ENCODE measurements around the gene GNG8. TPM values are rescaled to one million over a fixed set of nuclear protein-coding genes. Genes with fewer than 3 reads are reported as not detected.

GNG8 gene
- total RNA-seq, 6 experiments from 2014 or later: not detected

- H3K4me1 ChIP-seq: peaks cover 0 to 7% (median 0%) of the 10 kb centered on the region in 4 donors
- intact Hi-C loops (cut with DNase I): no loop called here
- no peaks in the 10 kb centered on the region for H3K9me3 ChIP-seq
- DNase-seq: no peak
- no peaks in the 10 kb centered on the region for H3K36me3 ChIP-seq
- no peak overlapping the region for H3K27ac ChIP-seq
- TF ChIP-seq POLR2A (IDR thresholded peaks at IDR 0.05) (no peak), CTCF (IDR thresholded peaks at IDR 0.05) (no peak)
- no peaks in the 10 kb centered on the region for H3K27me3 ChIP-seq
- no peak overlapping the region for H3K4me3 ChIP-seq
- no peak for ATAC-seq
- WGBS (ENCODE audit: insufficient coverage, low coverage, low lambda C conversion rate, missing lambda C conversion rate): 76% methylated on average over 5 of the region's 5 CpGs
Observed at GRCh38 chr19:46656541-46656940, 20.5 kb upstream of the GNG8 start.

- intact Hi-C loops (cut with DNase I): no loop called here
- Histone ChIP-seq H3K4me1 (no peaks in the 10 kb centered on the region), H3K27ac (no peak overlapping the region), H3K4me3 (no peak overlapping the region), H3K27me3 (no peaks in the 10 kb centered on the region), H3K36me3 (no peaks in the 10 kb centered on the region), H3K9me3 (no peaks in the 10 kb centered on the region)
- ATAC-seq (peak in 3 of 4 donors; percentile 10 to 37 (median 19)), DNase-seq (no peak)
- TF ChIP-seq POLR2A (IDR thresholded peaks at IDR 0.05) (no peak), CTCF (IDR thresholded peaks at IDR 0.05) (no peak)
- 19% methylated on average over 11 of the region's 16 CpGs for WGBS (ENCODE audit: insufficient coverage, low coverage, low lambda C conversion rate, missing lambda C conversion rate)
Observed at GRCh38 chr19:46654621-46655152, 18.7 kb upstream of the GNG8 start.

- Histone ChIP-seq H3K27me3 (peaks cover 0 to 12% of the 10 kb centered on the region in 2 donors), H3K36me3 (no peaks in the 10 kb centered on the region), H3K27ac (no peak overlapping the region), H3K9me3 (no peaks in the 10 kb centered on the region), H3K4me1 (no peaks in the 10 kb centered on the region), H3K4me3 (no peak overlapping the region)
- TF ChIP-seq CTCF (IDR thresholded peaks at IDR 0.05): no peak
- TF ChIP-seq POLR2A (IDR thresholded peaks at IDR 0.05): no peak
- 67% methylated on average over 7 of the region's 7 CpGs for WGBS (ENCODE audit: insufficient coverage, low coverage, low lambda C conversion rate, missing lambda C conversion rate)
- DNase-seq (no peak), ATAC-seq (no peak)
- intact Hi-C loops (cut with DNase I): no loop called here
Observed at GRCh38 chr19:46650445-46650844, 14.4 kb upstream of the GNG8 start.

DNA sequence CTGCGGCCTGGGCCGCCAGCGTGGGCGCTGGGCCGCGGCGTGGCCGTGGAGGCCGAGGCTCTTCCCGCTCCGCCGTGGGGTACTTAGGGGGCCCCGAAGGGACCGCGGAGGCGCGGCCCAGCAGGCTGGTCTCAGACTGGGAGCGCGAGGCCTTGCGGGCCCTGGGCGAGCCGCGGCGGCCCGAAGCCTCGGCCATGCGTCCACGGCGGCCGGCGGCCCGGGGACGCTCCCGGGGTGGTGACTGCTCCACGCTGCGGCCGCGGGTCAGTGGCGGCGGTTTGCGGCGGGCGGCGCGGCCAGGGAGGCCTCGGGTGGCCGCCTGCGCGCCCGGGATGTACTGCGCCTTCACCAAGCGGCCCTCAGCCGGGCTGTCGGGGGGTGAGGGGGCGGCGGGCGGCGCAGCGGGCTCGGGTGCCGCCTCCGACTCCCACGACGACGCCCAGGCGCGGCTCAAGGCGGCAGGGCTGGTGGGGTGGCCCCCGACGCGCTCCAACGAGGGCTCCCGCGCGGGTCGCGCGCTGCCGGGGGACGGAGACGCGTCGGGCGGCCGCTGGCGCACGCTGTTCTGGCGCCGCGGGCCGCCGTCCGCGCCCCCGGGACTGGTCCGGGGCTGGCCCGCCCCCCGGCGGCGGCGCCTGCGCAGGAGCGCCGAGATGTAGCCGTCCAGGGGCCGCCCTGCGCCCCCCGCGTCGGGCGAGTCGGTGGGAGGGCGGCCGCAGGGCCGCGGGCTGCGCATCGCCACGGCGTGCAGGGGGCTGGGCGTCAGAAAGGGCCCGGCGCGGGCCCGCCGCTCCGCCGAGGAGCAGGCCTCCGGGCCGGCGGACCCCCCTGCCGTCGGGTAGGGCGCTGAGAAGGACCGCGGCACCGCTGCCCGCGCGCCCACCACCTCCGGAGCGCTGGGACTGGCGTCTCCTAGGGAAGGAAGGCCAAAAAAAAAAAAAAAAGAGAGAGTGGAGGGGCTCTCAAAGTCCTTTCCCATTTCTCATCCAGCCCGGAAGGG lies 13.3 kb upstream of the GNG8 start:
- Histone ChIP-seq H3K9me3 (no peaks in the 10 kb centered on the region), H3K4me1 (no peaks in the 10 kb centered on the region), H3K27ac (no peak overlapping the region), H3K36me3 (no peaks in the 10 kb centered on the region), H3K27me3 (peaks cover 0 to 12% of the 10 kb centered on the region in 2 donors), H3K4me3 (no peak overlapping the region)
- DNase-seq (no peak), ATAC-seq (no peak)
- WGBS (ENCODE audit: insufficient coverage, low coverage, low lambda C conversion rate, missing lambda C conversion rate): 28% methylated on average over 2 of the region's 144 CpGs
- intact Hi-C loops (cut with DNase I): no loop called here
- TF ChIP-seq POLR2A (IDR thresholded peaks at IDR 0.05) (no peak), CTCF (IDR thresholded peaks at IDR 0.05) (no peak)
